A549 (cell line): ENCODE results near the gene PNMT.

Source experiments
- EHMT2 ChIP-seq: fragments of 200-600 bp; sonication (generic); IDR thresholded peaks from 2 replicates; pipeline ENCODE4 v1.6.1; 2016; ENCODE audit warnings: antibody characterized with exemption, low read depth, mild to moderate bottlenecking, moderate library complexity
- JUN ChIP-seq, 2 experiments: fragments of >200 bp; sonication (Bioruptor Twin); formaldehyde crosslinking; IDR thresholded peaks; 2 replicates in 1 of 2; 3 replicates in 1 of 2; pipeline ENCODE4 v1.6.1; 2016 to 2017
- KDM1A ChIP-seq: fragments of 200-600 bp; sonication (generic); IDR thresholded peaks from 2 replicates; pipeline ENCODE4 v1.6.1; 2016; ENCODE audit warnings: low read depth, mild to moderate bottlenecking
- MYC ChIP-seq: IDR thresholded peaks from 2 replicates; pipeline ENCODE4 v1.6.1; 2012; ENCODE audit warnings: mild to moderate bottlenecking, inconsistent platforms, low read length, improper control_type of control experiment, borderline replicate concordance
- RAD21 ChIP-seq, 2 experiments: fragments of >200 bp in 1 of 2; sonication (Bioruptor Twin) in 1 of 2; formaldehyde crosslinking in 1 of 2; IDR thresholded peaks in 1 of 2; conservative IDR thresholded peaks in 1 of 2; 2 replicates in 1 of 2; 3 replicates in 1 of 2; pipeline ENCODE4 v1.6.1; 2012 to 2018; ENCODE audit warnings: inconsistent platforms in 1 of 2
- TF ChIP-seq, protein P1 (sequence below): IDR thresholded peaks from 2 replicates; pipeline ENCODE4 v1.6.1; 2012
- TF ChIP-seq, protein P2 (sequence below): fragments of >200 bp; sonication (Bioruptor Twin); formaldehyde crosslinking; IDR thresholded peaks from 3 replicates; pipeline ENCODE4 v1.5.1; 2016
- TF ChIP-seq, protein P3 (sequence below): fragments of 450-650 bp; IDR thresholded peaks from 2 replicates; pipeline ENCODE4 v1.6.1; 2014; ENCODE audit warnings: antibody characterized with exemption

DNA sequence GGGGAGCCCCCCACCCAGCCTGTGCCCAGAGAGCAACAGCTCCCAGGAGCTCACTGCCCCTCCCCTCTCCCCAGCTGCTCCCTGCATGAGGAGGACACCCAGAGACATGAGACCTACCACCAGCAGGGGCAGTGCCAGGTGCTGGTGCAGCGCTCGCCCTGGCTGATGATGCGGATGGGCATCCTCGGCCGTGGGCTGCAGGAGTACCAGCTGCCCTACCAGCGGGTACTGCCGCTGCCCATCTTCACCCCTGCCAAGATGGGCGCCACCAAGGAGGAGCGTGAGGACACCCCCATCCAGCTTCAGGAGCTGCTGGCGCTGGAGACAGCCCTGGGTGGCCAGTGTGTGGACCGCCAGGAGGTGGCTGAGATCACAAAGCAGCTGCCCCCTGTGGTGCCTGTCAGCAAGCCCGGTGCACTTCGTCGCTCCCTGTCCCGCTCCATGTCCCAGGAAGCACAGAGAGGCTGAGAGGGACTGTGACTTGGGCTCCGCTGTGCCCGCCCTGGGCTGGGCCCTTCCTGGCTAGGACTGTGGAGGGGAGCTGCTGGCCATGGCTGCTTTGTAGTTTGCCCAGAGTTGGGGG, 2.5 kb upstream of the PNMT start:
- TF ChIP-seq, protein P1, sequence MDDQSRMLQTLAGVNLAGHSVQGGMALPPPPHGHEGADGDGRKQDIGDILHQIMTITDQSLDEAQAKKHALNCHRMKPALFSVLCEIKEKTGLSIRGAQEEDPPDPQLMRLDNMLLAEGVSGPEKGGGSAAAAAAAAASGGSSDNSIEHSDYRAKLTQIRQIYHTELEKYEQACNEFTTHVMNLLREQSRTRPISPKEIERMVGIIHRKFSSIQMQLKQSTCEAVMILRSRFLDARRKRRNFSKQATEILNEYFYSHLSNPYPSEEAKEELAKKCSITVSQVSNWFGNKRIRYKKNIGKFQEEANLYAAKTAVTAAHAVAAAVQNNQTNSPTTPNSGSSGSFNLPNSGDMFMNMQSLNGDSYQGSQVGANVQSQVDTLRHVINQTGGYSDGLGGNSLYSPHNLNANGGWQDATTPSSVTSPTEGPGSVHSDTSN: no peak
- no peak for TF ChIP-seq KDM1A
- no peak for TF ChIP-seq EHMT2
- TF ChIP-seq, protein P2, sequence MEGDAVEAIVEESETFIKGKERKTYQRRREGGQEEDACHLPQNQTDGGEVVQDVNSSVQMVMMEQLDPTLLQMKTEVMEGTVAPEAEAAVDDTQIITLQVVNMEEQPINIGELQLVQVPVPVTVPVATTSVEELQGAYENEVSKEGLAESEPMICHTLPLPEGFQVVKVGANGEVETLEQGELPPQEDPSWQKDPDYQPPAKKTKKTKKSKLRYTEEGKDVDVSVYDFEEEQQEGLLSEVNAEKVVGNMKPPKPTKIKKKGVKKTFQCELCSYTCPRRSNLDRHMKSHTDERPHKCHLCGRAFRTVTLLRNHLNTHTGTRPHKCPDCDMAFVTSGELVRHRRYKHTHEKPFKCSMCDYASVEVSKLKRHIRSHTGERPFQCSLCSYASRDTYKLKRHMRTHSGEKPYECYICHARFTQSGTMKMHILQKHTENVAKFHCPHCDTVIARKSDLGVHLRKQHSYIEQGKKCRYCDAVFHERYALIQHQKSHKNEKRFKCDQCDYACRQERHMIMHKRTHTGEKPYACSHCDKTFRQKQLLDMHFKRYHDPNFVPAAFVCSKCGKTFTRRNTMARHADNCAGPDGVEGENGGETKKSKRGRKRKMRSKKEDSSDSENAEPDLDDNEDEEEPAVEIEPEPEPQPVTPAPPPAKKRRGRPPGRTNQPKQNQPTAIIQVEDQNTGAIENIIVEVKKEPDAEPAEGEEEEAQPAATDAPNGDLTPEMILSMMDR: no peak
- TF ChIP-seq MYC: no peak
- TF ChIP-seq, protein P3, sequence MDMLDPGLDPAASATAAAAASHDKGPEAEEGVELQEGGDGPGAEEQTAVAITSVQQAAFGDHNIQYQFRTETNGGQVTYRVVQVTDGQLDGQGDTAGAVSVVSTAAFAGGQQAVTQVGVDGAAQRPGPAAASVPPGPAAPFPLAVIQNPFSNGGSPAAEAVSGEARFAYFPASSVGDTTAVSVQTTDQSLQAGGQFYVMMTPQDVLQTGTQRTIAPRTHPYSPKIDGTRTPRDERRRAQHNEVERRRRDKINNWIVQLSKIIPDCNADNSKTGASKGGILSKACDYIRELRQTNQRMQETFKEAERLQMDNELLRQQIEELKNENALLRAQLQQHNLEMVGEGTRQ: no peak
- no peak for TF ChIP-seq JUN (IDR thresholded peaks at IDR 0.05)
- no peak for TF ChIP-seq RAD21 (conservative IDR thresholded peaks at IDR 0.05 in 1 of 2, IDR thresholded peaks at IDR 0.05 in 1 of 2)
